AG10803 (cell line): ENCODE data around the gene SLC2A1.

Experiments used
- DNase-seq: peaks from one replicate; pipeline ENCODE4 v3.0.0; 2010; ENCODE audit warnings: low read depth
- H3K4me3 ChIP-seq: 2 replicates; pipeline ENCODE4 v1.5.1; 2011; ENCODE audit warnings: mild to moderate bottlenecking, low read length, control low read depth
- CTCF ChIP-seq: conservative IDR thresholded peaks from 2 replicates; pipeline ENCODE4 v1.5.1; 2011; ENCODE audit warnings: mild to moderate bottlenecking, low read length, control low read depth, inconsistent platforms

The SLC2A1 gene

GRCh38 chr1:42964044-42964812, 5.6 kb upstream of the SLC2A1 start:
- TF ChIP-seq CTCF = no peak
- no peak overlapping the region for H3K4me3 ChIP-seq
- DNase-seq = no peak

- no peak overlapping the region for H3K4me3 ChIP-seq
- TF ChIP-seq CTCF = no peak
- DNase-seq = peak; percentile 83
Observed at GRCh38 chr1:42963378-42964043, 4.8 kb upstream of the SLC2A1 start.

GRCh38 chr1:42962641-42963377, 4.1 kb upstream of the SLC2A1 start:
- DNase-seq = peak; percentile 49
- TF ChIP-seq CTCF = no peak
- H3K4me3 ChIP-seq = no peak overlapping the region

GRCh38 chr1:42961312-42962091, 2.8 kb upstream of the SLC2A1 start:
- no peak for TF ChIP-seq CTCF
- H3K4me3 ChIP-seq = no peak overlapping the region
- no peak for DNase-seq

GRCh38 chr1:42960566-42961311, 2.1 kb upstream of the SLC2A1 start:
- no peak overlapping the region for H3K4me3 ChIP-seq
- no peak for DNase-seq
- TF ChIP-seq CTCF = no peak

- H3K4me3 ChIP-seq = peak overlapping the region; percentile 86
- DNase-seq = no peak
- no peak for TF ChIP-seq CTCF
Observed at GRCh38 chr1:42960122-42960390, 1.4 kb upstream of the SLC2A1 start.
